ENCODE measurements around the gene CAPN15.
"Not testable (repeated sequence)": the region's sequence is repeated elsewhere in the genome, so short reads cannot be mapped to it uniquely, and the experiment has no call there.

The CAPN15 gene

DNA sequence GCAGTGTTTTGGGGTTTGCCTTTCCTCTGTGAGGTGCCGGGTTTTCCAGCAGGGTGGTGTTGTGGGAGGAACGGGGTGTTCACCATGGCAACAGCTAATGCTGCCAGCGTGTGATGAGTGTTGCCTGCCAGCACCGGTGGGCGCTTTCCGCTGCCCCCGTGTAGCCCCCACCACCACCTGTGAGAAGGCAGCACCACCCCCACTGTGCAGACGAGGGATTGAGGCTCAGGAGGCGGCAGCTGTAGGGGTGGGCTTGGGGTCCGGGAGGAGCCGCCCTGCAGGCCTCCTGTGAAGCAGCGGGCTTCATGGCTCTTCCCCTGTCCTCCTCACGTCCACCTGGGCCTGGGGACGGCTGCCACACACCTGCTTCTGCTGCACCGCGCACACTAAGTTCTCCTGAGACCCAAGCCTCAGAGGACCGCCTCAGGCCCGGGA, 67.6 kb downstream of the CAPN15 start:
- DNase-seq = no peak

DNA sequence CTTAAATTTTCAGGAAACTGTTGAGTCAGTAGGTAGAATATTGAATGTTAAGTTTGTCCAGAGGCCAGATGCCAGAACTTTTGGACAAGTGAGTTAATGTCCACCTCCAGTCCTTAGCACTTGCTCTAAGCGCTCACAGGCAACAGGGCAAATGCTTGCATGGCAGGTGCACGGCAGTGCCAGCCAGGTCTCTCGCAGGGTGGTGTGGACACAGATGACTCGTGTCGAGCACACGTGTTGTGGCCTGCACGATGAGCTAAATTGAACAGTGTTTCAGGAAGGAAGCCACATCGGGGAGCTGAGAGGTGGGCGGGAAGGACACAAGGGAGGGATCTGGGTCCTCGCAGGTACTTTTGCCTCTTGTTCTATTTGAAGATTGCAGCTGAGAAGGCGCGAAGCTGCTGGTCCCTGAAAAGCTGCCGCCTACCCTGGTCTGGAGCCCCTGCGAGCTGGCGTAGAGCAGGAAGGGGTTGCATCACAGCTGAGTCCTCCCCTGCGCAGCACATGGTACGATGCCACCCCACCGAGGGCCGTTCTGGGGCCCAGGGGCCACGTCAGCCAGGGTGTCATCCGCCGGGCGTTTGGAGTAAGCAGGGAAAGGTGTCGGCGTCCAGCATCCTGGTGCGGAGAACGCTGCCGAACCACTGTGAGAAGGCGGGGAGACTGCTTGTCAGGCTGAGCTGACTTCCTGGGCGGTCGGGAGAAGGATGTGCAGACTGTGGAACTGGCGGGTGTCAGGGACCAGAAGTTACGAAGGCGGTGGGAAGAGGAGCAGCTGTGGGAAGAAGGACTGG, 68.6 kb downstream of the CAPN15 start:
- DNase-seq = no peak

DNA sequence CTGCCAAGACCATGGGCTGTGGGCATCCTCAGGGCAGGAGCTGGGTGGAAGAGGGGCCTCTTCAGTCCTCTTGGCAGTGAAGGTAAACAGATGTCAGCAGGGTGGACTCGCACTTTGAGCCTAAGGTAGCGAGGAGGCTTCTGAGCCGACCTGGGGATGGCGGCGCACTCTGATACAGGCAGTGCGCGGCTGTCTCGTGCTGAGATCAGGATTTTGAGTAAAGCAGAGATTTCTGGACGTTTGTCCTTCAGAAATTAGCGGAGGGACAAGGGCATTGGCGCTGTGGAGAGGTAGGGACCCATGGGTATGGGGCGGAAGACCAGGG, 69.2 kb downstream of the CAPN15 start:
- DNase-seq = no peak

DNA sequence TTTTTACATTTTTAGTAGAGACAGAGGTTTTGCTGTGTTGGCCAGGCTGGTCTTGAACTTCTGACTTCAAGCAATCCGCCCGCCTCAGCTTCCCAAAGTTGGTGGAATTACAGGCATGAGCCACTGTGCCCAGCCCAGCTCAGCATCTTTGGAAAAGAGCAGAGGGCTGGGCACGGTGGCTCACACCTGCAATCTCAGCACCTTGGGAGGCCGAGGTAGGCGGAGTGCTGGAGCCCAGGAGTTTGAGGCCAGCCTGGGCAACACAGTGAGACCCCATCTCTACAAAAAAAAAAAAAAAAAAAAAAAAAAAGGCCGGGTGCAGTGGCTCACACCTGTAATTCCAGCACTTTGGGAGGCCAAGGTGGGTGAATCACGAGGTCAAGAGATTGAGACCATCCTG, 70.1 kb downstream of the CAPN15 start:
- DNase-seq = not testable (repeated sequence)

DNA sequence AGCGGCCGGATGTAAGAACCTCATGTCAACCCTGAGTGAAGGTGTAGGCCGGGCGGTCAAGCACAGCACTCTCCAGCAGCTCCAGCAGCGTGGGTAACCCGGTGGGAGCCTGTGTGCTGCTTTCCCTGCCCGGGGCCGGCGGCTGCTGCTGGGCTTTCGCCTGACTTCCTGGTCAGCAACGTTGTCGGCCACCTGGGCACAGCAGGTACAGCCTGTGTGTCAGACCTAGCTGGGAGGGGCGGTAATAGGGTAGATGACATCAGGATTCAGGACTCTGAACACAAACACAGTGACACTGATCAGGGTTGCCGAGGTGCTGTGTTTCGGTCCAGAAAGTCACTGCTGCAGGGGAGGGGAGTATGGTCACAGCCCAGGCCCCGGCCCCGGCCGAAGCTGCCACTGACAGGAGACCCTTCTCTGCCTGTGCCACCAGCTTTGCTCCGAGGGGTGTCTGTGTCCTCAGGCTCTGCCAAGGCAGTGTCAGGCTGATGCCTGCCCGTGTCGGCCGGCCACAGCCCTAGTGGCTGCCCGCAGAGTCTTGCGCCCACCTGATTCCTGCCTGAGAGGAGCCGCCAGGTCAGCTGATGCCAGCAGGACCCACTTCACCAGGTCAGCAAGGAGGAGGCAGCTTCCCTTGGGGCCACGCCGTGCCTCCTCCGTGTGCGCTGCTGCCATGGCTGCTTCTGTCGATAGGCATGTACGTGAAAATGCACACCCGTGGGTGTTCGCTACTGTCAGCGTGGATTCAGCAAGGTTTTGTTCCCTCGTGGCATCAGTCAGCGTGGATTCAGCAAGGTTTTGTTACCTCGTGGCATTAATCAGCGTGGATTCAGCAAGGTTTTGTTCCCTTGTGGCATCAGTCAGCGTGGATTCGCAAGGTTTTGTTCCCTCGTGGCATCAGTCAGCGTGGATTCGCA, 71.6 kb downstream of the CAPN15 start:
- no peak for DNase-seq

DNA sequence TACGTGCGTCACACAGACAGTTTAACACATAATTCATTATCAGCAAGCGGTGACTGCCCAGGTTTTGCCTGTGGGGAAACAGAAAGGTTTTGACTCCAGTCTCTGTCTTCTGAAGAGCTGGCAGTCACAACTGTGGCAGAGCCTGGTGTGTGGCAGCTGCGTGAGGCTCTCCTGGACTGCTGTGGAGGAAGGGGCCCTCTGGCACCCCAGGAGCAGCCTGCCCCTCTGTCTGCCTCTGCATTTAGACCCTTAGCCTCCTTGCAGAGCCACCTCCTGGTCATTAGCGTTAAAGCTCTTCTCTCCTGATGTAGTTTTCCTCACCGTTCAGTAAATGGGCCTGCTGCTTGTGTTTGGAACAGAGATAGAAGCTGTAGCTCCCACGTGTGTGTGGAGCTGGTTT, 73.3 kb downstream of the CAPN15 start:
- DNase-seq = no peak

DNA sequence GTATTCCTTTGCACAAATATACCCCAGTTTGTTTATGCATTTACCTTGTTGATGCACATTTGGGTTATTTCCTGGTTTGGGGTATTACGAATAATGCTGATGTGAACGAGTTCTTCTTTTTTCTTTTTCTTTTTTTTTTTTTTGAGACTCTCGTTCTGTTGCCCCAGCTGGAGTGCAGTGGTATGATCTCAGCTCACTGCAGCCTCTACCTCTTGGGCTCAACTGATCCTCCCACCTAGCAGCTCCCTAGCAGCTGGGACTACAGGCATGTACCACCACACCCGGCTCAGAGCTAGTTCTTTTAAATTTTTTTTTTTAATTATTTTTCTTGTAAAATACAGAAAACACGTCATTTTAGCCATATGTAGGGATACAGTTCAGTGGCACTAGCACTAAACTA, 76.4 kb downstream of the CAPN15 start:
- DNase-seq = no peak
